ENCODE measurements around the gene PXDN.

DNA sequence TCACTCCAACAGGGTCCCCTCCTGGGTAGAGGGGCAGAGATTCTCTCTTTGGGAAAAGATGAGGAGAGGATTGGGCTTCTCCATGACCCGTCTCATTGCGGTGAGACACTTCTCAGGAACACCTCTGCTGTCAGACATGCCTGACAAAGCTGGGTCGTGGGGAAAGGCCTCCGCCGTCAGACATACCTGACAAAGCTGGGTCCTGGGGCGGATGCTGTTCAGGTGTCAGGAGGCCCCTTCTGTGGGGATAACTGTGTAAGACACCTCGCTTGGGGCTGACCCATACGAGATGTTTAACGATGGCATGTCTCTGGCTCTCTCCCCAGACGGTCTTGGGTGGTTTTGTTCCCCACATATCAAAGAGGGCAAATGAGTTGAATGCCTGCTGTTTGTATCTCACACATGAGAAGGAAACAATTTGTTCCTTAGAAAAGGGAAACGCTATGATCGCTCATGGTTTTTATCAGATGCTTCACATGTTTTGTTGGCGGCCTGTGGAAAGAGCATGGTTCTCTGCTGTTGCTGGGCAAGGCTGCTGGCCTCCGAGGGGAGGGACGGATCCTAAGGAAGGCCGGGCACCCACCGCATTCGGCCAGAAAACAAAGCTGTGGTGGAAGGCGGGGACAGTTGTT is 40.8 kb upstream of the PXDN start:
- TF ChIP-seq, protein P1, sequence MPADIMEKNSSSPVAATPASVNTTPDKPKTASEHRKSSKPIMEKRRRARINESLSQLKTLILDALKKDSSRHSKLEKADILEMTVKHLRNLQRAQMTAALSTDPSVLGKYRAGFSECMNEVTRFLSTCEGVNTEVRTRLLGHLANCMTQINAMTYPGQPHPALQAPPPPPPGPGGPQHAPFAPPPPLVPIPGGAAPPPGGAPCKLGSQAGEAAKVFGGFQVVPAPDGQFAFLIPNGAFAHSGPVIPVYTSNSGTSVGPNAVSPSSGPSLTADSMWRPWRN (IDR thresholded peaks at IDR 0.05; ENCODE audit: low read depth): no peak
- TF ChIP-seq, protein P2, sequence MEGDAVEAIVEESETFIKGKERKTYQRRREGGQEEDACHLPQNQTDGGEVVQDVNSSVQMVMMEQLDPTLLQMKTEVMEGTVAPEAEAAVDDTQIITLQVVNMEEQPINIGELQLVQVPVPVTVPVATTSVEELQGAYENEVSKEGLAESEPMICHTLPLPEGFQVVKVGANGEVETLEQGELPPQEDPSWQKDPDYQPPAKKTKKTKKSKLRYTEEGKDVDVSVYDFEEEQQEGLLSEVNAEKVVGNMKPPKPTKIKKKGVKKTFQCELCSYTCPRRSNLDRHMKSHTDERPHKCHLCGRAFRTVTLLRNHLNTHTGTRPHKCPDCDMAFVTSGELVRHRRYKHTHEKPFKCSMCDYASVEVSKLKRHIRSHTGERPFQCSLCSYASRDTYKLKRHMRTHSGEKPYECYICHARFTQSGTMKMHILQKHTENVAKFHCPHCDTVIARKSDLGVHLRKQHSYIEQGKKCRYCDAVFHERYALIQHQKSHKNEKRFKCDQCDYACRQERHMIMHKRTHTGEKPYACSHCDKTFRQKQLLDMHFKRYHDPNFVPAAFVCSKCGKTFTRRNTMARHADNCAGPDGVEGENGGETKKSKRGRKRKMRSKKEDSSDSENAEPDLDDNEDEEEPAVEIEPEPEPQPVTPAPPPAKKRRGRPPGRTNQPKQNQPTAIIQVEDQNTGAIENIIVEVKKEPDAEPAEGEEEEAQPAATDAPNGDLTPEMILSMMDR (IDR thresholded peaks at IDR 0.05 in 2 of 3, conservative IDR thresholded peaks at IDR 0.05 in 1 of 3; ENCODE audit: insufficient read depth in 2 of 3, low read depth in 1 of 3, low read length in 3 of 3): no peak
- TF ChIP-seq CBX1 (IDR thresholded peaks at IDR 0.05; ENCODE audit: low read depth) (no peak), MXI1 (IDR thresholded peaks at IDR 0.05; ENCODE audit: low read depth, low read length) (no peak), GABPA (tag; conservative IDR thresholded peaks at IDR 0.05; ENCODE audit: low read depth) (no peak), TOE1 (IDR thresholded peaks at IDR 0.05; ENCODE audit: borderline replicate concordance) (no peak), TOE1 (CRISPR knock-in tag; IDR thresholded peaks at IDR 0.05; ENCODE audit: borderline replicate concordance, low read depth) (no peak), ZFP36 (IDR thresholded peaks at IDR 0.05; ENCODE audit: low read depth, low read length, partially characterized antibody) (no peak)
- TF ChIP-seq, protein P3, sequence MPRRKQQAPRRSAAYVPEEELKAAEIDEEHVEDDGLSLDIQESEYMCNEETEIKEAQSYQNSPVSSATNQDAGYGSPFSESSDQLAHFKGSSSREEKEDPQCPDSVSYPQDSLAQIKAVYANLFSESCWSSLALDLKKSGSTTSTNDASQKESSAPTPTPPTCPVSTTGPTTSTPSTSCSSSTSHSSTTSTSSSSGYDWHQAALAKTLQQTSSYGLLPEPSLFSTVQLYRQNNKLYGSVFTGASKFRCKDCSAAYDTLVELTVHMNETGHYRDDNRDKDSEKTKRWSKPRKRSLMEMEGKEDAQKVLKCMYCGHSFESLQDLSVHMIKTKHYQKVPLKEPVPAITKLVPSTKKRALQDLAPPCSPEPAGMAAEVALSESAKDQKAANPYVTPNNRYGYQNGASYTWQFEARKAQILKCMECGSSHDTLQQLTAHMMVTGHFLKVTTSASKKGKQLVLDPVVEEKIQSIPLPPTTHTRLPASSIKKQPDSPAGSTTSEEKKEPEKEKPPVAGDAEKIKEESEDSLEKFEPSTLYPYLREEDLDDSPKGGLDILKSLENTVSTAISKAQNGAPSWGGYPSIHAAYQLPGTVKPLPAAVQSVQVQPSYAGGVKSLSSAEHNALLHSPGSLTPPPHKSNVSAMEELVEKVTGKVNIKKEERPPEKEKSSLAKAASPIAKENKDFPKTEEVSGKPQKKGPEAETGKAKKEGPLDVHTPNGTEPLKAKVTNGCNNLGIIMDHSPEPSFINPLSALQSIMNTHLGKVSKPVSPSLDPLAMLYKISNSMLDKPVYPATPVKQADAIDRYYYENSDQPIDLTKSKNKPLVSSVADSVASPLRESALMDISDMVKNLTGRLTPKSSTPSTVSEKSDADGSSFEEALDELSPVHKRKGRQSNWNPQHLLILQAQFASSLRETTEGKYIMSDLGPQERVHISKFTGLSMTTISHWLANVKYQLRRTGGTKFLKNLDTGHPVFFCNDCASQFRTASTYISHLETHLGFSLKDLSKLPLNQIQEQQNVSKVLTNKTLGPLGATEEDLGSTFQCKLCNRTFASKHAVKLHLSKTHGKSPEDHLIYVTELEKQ (CRISPR knock-in tag; IDR thresholded peaks at IDR 0.05): no peak
- TF ChIP-seq, protein P4, sequence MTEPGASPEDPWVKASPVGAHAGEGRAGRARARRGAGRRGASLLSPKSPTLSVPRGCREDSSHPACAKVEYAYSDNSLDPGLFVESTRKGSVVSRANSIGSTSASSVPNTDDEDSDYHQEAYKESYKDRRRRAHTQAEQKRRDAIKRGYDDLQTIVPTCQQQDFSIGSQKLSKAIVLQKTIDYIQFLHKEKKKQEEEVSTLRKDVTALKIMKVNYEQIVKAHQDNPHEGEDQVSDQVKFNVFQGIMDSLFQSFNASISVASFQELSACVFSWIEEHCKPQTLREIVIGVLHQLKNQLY (CRISPR knock-in tag; conservative IDR thresholded peaks at IDR 0.05): no peak
- TF ChIP-seq, protein P5, sequence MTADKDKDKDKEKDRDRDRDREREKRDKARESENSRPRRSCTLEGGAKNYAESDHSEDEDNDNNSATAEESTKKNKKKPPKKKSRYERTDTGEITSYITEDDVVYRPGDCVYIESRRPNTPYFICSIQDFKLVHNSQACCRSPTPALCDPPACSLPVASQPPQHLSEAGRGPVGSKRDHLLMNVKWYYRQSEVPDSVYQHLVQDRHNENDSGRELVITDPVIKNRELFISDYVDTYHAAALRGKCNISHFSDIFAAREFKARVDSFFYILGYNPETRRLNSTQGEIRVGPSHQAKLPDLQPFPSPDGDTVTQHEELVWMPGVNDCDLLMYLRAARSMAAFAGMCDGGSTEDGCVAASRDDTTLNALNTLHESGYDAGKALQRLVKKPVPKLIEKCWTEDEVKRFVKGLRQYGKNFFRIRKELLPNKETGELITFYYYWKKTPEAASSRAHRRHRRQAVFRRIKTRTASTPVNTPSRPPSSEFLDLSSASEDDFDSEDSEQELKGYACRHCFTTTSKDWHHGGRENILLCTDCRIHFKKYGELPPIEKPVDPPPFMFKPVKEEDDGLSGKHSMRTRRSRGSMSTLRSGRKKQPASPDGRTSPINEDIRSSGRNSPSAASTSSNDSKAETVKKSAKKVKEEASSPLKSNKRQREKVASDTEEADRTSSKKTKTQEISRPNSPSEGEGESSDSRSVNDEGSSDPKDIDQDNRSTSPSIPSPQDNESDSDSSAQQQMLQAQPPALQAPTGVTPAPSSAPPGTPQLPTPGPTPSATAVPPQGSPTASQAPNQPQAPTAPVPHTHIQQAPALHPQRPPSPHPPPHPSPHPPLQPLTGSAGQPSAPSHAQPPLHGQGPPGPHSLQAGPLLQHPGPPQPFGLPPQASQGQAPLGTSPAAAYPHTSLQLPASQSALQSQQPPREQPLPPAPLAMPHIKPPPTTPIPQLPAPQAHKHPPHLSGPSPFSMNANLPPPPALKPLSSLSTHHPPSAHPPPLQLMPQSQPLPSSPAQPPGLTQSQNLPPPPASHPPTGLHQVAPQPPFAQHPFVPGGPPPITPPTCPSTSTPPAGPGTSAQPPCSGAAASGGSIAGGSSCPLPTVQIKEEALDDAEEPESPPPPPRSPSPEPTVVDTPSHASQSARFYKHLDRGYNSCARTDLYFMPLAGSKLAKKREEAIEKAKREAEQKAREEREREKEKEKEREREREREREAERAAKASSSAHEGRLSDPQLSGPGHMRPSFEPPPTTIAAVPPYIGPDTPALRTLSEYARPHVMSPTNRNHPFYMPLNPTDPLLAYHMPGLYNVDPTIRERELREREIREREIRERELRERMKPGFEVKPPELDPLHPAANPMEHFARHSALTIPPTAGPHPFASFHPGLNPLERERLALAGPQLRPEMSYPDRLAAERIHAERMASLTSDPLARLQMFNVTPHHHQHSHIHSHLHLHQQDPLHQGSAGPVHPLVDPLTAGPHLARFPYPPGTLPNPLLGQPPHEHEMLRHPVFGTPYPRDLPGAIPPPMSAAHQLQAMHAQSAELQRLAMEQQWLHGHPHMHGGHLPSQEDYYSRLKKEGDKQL (CRISPR knock-in tag; IDR thresholded peaks at IDR 0.05; ENCODE audit: borderline replicate concordance): no peak
- TF ChIP-seq, protein P6, sequence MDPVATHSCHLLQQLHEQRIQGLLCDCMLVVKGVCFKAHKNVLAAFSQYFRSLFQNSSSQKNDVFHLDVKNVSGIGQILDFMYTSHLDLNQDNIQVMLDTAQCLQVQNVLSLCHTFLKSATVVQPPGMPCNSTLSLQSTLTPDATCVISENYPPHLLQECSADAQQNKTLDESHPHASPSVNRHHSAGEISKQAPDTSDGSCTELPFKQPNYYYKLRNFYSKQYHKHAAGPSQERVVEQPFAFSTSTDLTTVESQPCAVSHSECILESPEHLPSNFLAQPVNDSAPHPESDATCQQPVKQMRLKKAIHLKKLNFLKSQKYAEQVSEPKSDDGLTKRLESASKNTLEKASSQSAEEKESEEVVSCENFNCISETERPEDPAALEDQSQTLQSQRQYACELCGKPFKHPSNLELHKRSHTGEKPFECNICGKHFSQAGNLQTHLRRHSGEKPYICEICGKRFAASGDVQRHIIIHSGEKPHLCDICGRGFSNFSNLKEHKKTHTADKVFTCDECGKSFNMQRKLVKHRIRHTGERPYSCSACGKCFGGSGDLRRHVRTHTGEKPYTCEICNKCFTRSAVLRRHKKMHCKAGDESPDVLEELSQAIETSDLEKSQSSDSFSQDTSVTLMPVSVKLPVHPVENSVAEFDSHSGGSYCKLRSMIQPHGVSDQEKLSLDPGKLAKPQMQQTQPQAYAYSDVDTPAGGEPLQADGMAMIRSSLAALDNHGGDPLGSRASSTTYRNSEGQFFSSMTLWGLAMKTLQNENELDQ (CRISPR knock-in tag; IDR thresholded peaks at IDR 0.05; ENCODE audit: borderline replicate concordance): no peak

All from K562 (cell line).